ENCODE measurements around the gene SMIM21.

DNA sequence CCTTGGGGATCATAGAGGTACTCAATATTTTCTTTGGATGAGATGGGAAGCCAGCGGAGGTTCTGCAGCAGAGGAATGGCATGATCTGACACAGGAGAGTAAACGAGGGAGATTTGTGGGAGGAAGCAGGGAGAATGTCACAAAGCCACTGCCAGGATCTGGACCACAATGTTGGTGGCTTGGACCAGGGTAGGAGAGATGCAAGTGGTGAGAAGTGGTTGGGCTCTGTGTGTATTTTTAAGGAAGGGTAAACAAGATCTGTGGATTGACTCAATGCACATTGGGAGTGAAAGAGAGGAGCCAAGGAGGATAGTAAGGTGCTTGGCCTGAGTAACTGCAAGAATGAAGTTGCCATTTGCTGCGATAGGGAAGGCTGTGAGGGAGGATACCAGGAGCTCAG is 10.5 kb upstream of the SMIM21 start:
- TF ChIP-seq EZH2 (IDR thresholded peaks at IDR 0.05) (no peak), POLR2AphosphoS5 (IDR thresholded peaks at IDR 0.05; ENCODE audit: borderline replicate concordance, low read depth, low read length) (no peak), FOXP2 (optimal IDR thresholded peaks at IDR 0.05; ENCODE audit: control extremely low read depth, extremely low read length, insufficient read depth) (no peak)
